DMS114 treated with DMSO at 0.1 percent for 48 hours (cell line): ENCODE measurements around the gene CTNNA3.

Experiments used
- DNase-seq: peaks from one replicate; lab custom pipeline; 2025; ENCODE audit not compliant: unreplicated experiment; lab: John Stamatoyannopoulos, UW

Gene CTNNA3

DNA sequence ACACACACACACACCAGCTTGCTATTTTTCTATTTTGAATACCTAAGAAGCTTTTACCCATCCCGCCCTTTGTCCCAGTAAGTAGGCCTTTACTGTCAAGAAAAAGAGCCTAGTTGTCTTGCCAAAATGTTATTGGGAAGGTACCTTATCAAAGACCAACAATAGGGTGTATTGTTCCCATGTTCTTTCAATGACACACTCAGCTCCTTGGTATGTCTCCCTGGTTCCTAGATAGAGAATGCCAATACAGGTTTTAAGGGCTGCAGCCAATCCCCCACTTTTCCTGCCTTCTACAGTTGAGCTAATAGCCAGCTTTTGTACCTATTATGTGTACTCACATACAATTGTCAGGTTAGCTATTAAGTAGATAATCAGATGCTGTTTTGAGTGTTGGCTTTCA is 862.1 kb downstream of the CTNNA3 start:
- no peak for DNase-seq

- DNase-seq, result no peak
Observed at GRCh38 chr10:66832781-66833422, 863.1 kb downstream of the CTNNA3 start.

- DNase-seq, result no peak
Observed at GRCh38 chr10:66828957-66829356, 867.0 kb downstream of the CTNNA3 start.

GRCh38 chr10:66827353-66827752 is 868.6 kb downstream of the CTNNA3 start:
- DNase-seq, result no peak

DNA sequence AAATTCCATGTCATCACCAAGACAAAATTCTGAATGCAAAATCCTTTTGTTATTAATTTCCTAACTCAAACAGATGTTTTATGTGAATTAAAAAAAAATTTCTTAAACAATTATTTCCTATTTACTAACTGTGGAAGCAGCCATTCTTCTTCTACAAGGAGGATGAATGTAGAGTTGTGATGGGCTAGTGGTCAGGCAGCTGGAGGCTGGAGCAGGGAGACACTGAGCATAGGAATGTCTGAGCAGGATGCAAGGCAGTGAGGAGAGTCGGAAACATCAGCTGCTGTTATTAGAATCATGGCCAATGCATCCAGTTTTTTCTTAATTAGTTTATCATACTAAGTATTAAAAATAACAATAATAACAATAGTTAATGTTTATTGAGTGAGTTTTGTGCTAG is 872.7 kb downstream of the CTNNA3 start:
- DNase-seq, result no peak

GRCh38 chr10:66822801-66823200 is 873.2 kb downstream of the CTNNA3 start:
- no peak for DNase-seq

DNA sequence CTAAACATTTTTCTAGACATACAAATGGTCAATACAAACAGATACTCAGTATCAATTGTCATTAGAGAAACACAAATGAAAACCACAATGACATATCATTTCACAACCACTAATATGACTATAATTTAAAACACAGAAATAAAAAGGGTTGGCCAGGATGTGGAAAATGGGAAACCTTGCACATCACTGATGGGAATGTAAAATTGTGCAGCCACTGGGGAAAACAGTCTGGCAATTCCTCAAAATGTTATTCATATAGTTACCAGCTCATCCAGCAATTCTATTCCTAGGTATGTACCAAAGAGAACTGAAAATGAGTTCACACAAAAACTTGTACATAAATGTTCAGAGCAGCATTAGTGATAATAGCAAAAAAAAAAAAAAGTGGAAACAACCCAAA is 876.3 kb downstream of the CTNNA3 start:
- DNase-seq, result no peak

DNA sequence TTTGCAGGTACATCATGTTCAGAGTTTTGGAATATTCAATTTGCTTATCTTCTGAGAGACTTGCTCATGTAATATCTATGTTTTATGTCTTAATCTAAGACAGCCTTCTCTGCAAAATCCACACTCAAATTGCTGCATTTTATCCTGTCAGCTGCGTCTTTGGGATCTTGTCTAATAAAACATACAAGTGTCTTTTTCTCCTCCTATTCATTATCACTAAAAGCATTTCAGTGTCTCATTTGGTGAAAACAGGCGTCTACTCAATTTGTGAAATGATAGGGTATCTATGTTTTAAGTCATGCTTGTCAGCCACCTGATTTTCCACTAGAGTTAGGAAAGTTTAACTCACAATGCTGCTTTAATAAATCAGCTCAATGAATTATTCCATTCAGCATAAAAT is 882.9 kb downstream of the CTNNA3 start:
- DNase-seq, result no peak

- no peak for DNase-seq
Observed at GRCh38 chr10:66811211-66811610, 884.8 kb downstream of the CTNNA3 start.

DNA sequence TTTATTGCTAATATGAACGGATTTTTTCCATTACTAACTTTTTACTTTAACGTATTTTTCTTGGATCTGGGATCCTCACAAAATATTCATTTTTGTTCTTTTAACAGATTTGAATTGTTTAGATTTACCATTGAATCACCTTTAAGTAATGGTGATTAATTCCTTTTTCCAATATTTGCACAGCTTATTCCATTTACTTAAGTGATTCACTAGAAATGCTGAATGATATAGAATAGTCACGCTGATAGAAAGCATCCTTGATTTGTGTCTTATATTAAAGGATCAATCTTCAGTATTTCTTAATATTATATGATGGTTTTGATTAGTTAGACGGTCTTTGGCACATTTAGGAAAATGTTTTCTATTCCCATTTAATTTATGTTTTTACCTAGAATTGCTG is 886.6 kb downstream of the CTNNA3 start:
- no peak for DNase-seq

DNA sequence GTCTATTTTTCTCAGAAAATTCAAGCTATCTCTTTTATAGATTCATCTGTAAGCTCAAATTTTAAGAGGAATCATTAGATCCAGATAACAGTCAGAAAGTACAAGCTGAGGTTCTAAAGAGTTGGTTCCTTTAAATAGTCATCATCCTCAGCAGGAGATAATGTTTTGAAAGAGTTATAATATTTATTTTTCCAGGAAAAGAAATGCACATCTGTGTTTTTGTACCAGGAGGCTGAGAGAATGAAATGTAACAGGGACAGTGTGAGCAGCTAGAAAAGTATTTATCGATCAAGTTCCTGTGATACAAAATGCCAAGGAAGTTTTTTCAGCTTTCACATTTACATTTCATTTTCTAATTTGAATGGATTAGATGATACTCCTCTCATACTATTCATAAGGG is 890.4 kb downstream of the CTNNA3 start:
- DNase-seq, result no peak

DNA sequence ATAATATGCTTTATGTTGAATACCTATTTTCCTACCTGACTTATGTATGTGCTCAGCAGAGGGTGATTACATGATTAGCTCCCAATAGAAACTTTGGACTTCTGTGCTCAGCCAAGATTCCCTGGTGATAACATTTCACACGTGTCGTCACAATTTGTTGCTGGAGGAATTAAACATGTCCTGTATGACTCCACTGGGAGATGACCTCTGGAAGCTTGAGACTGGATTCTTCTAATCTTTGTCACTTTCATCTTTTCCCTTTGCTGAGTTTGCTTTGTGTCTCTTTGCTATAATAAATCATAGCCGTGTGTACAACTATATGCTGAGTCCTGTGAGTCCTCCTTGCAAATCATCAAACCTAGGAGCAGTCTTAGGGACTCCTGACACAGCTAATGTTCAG is 891.0 kb downstream of the CTNNA3 start:
- DNase-seq, result no peak

GRCh38 chr10:66803174-66803573 is 892.8 kb downstream of the CTNNA3 start:
- DNase-seq, result no peak

GRCh38 chr10:66799474-66799873 is 896.5 kb downstream of the CTNNA3 start:
- DNase-seq, result no peak

DNA sequence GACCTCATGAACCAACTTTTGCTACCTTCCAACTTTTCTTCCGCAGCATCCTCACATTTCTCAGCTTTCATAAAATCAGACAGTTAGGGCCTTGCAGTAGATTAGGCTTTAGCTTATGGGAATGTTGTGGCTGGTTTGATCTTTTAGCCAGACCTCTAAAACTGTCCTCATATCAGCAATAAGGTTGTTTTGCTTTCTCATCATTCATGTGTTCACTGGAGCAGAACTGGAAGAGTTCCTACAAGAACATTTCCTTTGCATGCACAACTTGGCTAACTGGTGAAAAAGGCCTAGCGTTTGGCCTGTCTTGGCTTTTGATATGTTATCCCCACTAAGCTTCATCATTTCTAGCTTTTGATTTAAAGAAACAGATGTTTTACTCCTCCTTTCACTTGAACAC is 900.1 kb downstream of the CTNNA3 start:
- no peak for DNase-seq

GRCh38 chr10:66792441-66792840 is 903.6 kb downstream of the CTNNA3 start:
- no peak for DNase-seq

DNA sequence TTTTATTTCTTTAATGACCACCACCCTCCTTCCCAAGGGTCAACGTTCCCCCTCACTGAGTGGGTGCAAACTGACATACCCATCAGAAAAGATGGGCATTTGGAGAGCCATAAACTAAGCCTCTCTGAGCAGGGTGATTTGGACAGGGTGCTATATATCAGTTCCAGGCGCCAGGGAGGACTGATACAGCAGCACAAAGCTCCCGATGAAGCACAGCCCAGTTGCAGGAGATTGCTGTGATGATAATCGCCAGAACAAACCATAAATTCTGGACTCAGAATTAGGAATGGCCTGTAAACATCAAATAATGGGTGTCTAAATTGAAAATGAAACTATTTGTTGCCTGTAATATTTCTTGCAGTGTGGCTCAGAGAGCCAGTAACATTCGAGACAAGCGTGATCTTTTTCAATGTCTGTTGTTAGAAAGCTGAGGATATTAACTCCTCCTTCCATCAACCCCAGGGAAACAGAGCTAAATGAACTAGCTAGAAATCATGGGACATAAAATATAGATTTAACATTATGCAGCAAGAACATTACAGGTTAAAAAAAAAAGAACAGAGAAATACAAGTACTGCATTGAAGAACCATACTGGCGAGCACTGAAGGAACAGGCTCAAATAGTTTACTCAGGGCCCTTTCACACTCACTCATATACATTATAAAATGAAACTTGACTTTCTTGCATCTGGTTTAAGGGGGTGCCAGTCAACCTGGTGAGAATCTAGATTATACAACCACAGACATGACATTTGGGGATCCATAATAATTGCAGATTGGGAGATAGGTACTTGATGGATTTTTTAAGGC is 907.6 kb downstream of the CTNNA3 start:
- no peak for DNase-seq

GRCh38 chr10:66786709-66787108 is 909.3 kb downstream of the CTNNA3 start:
- DNase-seq, result no peak

- DNase-seq, result no peak
Observed at GRCh38 chr10:66784770-66785169, 911.2 kb downstream of the CTNNA3 start.

- DNase-seq, result no peak
Observed at GRCh38 chr10:66783316-66783715, 912.7 kb downstream of the CTNNA3 start.

DNA sequence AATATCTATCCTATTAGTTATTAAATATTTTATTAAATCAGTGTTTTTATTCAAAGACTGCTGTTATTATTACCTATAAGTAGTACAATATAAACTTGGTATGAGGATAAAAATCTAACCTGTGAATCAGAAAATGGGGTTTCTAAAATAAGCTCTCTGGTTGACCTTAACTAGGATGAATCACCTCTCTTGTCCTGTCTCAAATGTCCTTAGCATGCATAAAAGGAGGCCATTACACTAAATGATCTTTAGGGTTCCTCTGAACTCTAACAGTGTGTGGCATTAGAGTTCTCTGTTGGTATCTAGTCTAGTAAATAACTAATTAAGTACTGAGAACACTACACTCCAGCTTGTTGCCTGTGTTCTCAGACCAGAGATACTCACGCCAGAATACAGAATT is 913.2 kb downstream of the CTNNA3 start:
- DNase-seq, result no peak

DNA sequence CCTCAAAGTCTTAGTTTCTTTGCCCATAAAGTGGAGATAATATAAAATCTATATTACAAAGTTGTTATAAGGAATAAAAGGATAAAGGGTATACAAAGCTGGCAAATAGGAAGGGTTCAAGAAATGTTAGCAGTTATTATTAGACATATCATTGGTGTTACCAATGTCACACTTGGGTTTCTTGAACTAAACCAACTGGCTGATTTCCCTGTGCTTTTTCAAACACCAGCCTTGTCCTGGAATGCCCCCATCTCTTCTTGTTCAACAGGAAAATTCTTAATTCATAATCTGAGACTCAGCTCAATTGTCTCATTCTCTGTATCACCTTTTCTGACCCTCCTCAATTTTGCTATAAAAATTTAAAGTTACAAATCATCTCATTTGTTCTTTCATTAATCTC is 913.9 kb downstream of the CTNNA3 start:
- no peak for DNase-seq

DNA sequence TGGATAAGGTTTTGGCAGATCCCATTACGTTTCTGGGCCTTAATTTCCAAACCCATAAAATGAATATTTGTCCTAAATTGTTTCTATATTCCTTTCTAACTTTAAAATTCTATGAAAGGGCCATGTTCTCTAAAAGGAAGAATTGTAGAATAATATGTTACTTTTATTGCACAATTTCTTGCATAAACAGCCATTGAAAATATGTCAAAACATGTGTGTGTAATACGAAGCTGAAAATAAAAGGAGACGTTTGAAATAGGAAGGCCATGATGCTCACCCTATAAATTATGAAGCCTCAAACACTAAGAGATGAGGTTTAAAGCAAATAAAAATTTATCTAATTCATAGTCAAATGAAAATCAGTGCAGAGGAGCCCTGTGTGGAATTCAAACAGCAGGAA is 915.2 kb downstream of the CTNNA3 start:
- no peak for DNase-seq
